HUES64 (cell line): ENCODE data around the gene CDH23.

Experiments
- H3K27ac ChIP-seq: 2 replicates; pipeline ENCODE4 v1.7.0; 2013; ENCODE audit warnings: low read depth, low read length, inconsistent platforms
- H3K27me3 ChIP-seq: 2 replicates; pipeline ENCODE4 v1.6.1; 2013; ENCODE audit warnings: mild to moderate bottlenecking, low read length; ENCODE audit not compliant: insufficient read depth
- H3K36me3 ChIP-seq: 2 replicates; pipeline ENCODE4 v1.6.1; 2013; ENCODE audit warnings: mild to moderate bottlenecking, low read length; ENCODE audit not compliant: insufficient read depth
- H3K4me1 ChIP-seq: 2 replicates; pipeline ENCODE4 v1.6.1; 2013; ENCODE audit warnings: mild to moderate bottlenecking, low read length, moderate library complexity; ENCODE audit not compliant: insufficient read depth
- H3K4me3 ChIP-seq: 2 replicates; pipeline ENCODE4 v1.5.1; 2013; ENCODE audit warnings: mild to moderate bottlenecking, low read length, moderate library complexity
- H3K9ac ChIP-seq: 2 replicates; pipeline ENCODE4 v1.6.1; 2013; ENCODE audit warnings: mild to moderate bottlenecking, low read depth, low read length
- H3K9me3 ChIP-seq: 2 replicates; pipeline ENCODE4 v1.6.1; 2013; ENCODE audit warnings: low read depth, low read length; ENCODE audit not compliant: insufficient read depth
- WGBS: fragments of 150-250, 120-280 bp; methylation state at CpG from one replicate; pipeline ENCODE4 v1.1.7; 2013; ENCODE audit warnings: missing lambda C conversion rate; 5-methylcytosine and 5-hydroxymethylcytosine counted together

Gene CDH23

DNA sequence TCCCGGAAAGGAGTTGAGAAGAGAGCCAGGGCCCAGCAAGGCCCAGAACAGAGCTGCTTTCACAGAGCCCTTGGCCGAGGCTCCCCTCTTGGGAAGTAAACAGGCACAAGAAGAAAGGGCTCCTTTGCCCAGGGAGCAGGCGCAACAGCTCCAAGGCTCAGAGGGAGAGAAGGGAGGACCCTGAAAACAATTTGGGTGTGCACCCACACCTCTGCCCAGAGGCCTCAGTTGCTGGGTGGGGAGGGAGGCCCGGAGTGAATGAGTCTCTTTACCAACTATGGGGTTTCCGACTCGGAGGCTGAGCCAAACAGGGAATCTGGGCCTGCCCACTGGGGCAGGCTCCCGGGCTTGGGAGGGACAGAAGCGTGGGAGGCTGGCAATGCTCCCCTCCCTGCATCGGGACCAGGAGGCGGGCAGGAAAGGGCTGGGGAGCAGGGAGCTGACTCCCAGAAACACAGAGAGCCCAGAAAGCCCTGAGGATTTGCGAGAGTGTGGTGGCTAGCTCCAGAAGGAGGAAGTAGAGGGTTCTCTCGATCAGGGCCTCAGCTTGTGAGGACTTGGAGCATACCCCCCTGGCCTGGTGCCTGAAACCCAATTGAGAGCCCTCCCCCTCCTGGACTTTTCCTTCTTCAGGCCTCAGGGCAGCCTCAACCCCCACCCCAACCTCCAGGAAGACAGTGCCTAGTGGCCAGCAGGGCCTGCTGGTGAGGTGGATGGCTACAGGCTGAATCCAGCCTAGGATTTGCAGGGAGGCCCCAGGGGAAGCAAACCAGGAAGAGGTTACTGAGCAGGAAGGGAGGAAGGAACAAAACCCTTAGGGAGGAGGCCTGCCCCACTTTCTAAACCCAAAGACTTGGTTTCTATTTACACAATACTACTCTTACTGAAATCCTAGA is 316.7 kb downstream of the CDH23 start:
- 74% methylated on average over 12 of the region's 12 CpGs for WGBS
- H3K9me3 ChIP-seq, result no peaks in the 10 kb centered on the region
- no peaks in the 10 kb centered on the region for H3K27me3 ChIP-seq
- H3K4me1 ChIP-seq, result peaks cover 14% of the 10 kb centered on the region; the same call in 1 of the 2 replicates
- H3K27ac ChIP-seq, result peak overlapping the region; percentile 1; the same call in 1 of the 2 replicates
- H3K36me3 ChIP-seq, result no peaks in the 10 kb centered on the region
- H3K4me3 ChIP-seq, result no peak overlapping the region
- no peak overlapping the region; the same call in 1 of the 2 replicates for H3K9ac ChIP-seq

DNA sequence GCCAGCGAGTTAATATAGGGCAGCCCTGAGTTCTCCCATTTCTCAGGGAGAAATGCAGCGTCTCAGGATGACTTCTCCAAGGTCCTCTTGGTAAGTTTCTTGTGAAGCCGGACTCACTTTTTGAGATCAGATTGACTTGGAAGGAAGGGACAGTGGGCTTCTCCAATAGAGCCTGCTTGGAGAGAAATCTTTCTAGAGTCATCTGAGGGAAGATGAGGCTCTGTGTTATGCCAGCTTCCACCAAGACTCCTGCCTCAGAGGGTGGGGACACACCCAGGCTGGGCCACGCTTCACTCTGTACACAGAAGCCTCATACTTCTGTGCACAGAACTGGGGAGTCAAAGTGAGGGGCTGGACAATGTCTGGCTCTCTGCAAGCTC is 317.3 kb downstream of the CDH23 start:
- Histone ChIP-seq H3K27me3 (no peaks in the 10 kb centered on the region), H3K9ac (no peak overlapping the region), H3K36me3 (no peaks in the 10 kb centered on the region), H3K4me1 (peaks cover 14% of the 10 kb centered on the region; the same call in 1 of the 2 replicates), H3K9me3 (no peaks in the 10 kb centered on the region), H3K4me3 (no peak overlapping the region), H3K27ac (no peak overlapping the region)
- 92% methylated on average over 4 of the region's 4 CpGs for WGBS

DNA sequence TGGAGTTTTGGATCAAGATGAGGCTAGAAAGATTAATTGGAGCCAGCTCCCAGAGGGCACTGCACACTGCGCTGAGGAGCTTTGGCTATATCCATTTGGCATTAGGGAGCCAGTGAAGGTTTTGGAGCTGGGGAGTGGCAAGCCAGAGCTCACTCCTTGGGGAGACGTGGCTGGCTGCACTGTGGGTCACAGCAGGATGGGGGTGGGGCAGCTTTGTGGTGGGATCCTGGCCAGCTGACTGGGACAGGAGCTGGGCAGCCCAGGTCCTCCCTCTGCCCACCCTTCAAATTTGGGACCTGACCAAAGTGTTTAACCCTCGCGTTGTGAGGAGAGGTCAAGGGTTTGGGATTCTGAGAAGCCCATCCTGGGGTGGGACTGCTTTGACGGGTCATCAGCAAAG is 317.9 kb downstream of the CDH23 start:
- Histone ChIP-seq H3K9ac (no peak overlapping the region), H3K36me3 (no peaks in the 10 kb centered on the region), H3K27ac (no peak overlapping the region), H3K27me3 (no peaks in the 10 kb centered on the region), H3K4me1 (peaks cover 18% of the 10 kb centered on the region; the same call in 1 of the 2 replicates), H3K9me3 (no peaks in the 10 kb centered on the region), H3K4me3 (no peak overlapping the region)
- 87% methylated on average over 4 of the region's 5 CpGs for WGBS

DNA sequence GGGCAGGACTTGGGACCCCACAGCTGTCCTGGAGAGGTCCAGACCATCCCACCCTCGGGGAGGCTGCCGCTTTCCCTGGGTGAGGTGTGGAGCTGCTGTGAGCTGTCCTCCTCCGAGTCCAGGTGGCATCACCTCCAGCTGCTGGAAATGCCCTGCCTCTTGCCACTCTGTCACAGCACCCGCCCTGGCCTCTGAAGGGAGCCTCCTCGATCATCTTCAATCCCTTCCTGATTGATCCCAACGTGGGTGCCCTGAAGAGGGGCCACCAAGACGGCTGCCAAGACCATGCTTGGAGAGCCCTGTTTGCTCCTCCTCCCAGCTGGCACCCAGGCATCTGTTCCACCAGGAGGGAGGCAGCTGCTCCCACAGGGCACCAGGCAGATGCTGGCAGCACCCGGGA is 318.3 kb downstream of the CDH23 start:
- 90% methylated on average over 8 of the region's 8 CpGs for WGBS
- no peak overlapping the region for H3K4me3 ChIP-seq
- H3K27me3 ChIP-seq, result no peaks in the 10 kb centered on the region
- peaks cover 19% of the 10 kb centered on the region; the same call in 1 of the 2 replicates for H3K4me1 ChIP-seq
- no peak overlapping the region for H3K27ac ChIP-seq
- H3K9me3 ChIP-seq, result no peaks in the 10 kb centered on the region
- H3K9ac ChIP-seq, result no peak overlapping the region
- no peaks in the 10 kb centered on the region for H3K36me3 ChIP-seq

DNA sequence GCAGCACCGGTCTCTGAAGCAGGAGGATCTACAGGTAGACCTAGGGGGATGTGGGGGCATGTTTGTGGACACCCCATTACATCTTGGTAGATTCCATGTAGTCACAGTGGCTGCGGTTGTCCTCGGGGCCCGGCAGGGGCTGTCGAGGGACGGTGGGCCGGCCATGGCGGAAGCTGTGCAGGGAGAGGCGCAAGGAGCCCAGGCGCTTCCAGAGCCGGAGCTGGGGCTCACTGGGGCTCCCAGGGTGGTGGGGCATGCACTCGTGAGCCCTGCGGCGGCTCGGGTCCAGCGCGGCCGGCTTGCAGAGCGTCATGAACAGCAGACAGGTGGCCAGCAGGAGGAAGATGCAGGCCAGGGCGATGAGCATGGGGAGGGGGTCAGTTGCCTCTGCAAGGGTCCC is 319.1 kb downstream of the CDH23 start:
- Histone ChIP-seq H3K4me3 (no peak overlapping the region), H3K36me3 (no peaks in the 10 kb centered on the region), H3K27ac (no peak overlapping the region), H3K27me3 (peaks cover 6% of the 10 kb centered on the region; the same call in 1 of the 2 replicates), H3K4me1 (peaks cover 19% of the 10 kb centered on the region; the same call in 1 of the 2 replicates), H3K9ac (no peak overlapping the region), H3K9me3 (no peaks in the 10 kb centered on the region)
- 94% methylated on average over 20 of the region's 20 CpGs for WGBS

DNA sequence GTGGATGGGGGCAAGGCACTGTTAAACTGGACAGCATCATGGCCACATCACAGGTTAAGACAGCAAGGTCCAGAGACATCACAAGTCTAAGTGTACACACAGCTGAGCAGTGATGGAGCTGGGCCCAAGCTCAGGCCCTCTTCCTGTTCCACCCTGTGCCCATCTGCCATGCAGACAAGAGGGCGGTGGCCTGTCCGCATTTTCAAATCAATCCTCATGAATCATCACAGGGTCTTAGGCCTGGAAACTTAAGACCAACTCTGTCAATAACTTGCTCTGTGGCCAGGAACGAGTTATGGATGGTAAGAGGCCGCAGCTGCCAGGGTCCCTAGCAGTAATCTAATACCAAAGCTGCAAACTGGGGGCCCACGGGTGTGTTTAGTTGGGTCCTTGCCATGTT is 319.7 kb downstream of the CDH23 start:
- no peaks in the 10 kb centered on the region for H3K9me3 ChIP-seq
- H3K9ac ChIP-seq, result no peak overlapping the region
- no peak overlapping the region for H3K4me3 ChIP-seq
- H3K36me3 ChIP-seq, result no peaks in the 10 kb centered on the region
- peaks cover 19% of the 10 kb centered on the region; the same call in 1 of the 2 replicates for H3K4me1 ChIP-seq
- 96% methylated on average over 4 of the region's 5 CpGs for WGBS
- peaks cover 8% of the 10 kb centered on the region; the same call in 1 of the 2 replicates for H3K27me3 ChIP-seq
- no peak overlapping the region for H3K27ac ChIP-seq

DNA sequence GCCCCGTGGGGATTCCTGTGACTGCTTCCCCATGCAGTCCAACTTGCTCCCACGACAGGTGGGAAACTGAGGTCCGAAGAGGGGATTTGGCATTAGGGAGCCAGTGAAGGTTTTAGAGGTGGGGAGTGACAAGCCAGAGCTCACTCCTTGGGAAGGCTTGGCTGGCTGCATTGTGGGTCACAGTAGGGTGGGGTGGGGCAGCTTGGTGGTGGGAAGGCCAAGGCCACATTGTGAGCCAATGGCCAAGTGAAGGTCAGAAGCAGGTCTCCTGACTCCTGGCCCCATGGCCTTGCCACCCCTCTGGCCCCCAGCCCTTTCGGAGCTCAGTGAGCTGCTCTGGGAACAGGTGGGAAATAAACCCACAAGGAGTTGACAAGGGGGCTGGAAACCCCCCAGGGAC is 320.3 kb downstream of the CDH23 start:
- H3K4me3 ChIP-seq, result no peak overlapping the region
- H3K27me3 ChIP-seq, result peaks cover 8% of the 10 kb centered on the region; the same call in 1 of the 2 replicates
- no peaks in the 10 kb centered on the region for H3K36me3 ChIP-seq
- H3K9me3 ChIP-seq, result no peaks in the 10 kb centered on the region
- H3K4me1 ChIP-seq, result peaks cover 19% of the 10 kb centered on the region; the same call in 1 of the 2 replicates
- no peak overlapping the region for H3K9ac ChIP-seq
- WGBS, result 96% methylated on average over 4 of the region's 4 CpGs
- H3K27ac ChIP-seq, result no peak overlapping the region

DNA sequence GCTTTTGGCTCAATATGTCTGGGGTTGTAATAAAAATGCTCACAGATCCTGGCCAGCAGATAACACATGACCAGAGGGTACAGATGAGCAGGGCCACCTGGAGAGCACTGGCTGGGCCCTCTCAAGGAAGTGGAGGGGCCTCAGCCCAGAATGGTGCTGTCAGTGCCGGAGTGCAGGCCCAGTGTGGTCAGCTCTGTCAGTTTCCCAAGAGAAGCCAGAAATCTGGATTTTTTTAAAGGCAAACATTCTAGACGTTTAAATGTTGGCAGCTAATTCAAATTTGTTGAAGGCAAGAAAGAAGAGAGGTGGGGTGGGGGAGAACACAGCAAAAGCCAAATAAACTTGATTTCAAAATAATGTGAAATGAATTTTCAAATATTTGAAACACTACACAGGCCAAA is 320.8 kb downstream of the CDH23 start:
- Histone ChIP-seq H3K9ac (no peak overlapping the region), H3K27ac (no peak overlapping the region)
- 91% methylated on average over 2 of the region's 2 CpGs for WGBS

DNA sequence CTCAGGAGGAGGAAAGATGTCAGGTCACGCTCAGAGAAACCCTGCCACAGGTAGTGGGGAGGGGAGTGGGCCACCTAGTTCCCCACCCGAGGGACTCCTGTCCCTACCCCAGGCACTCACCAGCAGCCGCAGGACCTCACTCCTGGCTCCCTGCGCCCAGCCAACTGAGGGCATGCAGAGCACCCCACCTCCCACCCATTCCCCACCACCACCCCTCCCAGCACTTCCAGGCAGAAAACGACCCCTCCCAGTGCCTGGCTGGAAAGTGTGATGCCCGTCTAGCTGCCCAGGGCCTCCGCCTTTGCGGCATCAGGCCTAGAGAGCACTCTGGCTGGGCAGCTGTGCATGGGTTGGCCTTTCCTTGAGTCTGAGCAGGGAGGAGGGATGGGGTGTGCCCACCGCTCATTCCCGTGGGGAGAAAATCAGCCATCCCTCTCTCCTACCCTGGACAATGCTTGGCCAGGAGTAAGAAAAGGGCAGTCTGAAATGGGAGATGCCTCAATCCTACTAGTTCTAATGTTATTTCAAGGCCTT is 321.5 kb downstream of the CDH23 start:
- Histone ChIP-seq H3K4me3 (no peak overlapping the region), H3K4me1 (peaks cover 15% of the 10 kb centered on the region; the same call in 1 of the 2 replicates), H3K36me3 (no peaks in the 10 kb centered on the region), H3K9me3 (no peaks in the 10 kb centered on the region), H3K9ac (no peak overlapping the region; the same call in 1 of the 2 replicates), H3K27ac (no peak overlapping the region), H3K27me3 (peaks cover 8% of the 10 kb centered on the region; the same call in 1 of the 2 replicates)
- 90% methylated on average over 10 of the region's 10 CpGs for WGBS

More for the DNA sequence above, 320.8 kb downstream of the CDH23 start:
- Histone ChIP-seq H3K9me3 (no peaks in the 10 kb centered on the region), H3K4me1 (peaks cover 19% of the 10 kb centered on the region; the same call in 1 of the 2 replicates), H3K4me3 (no peak overlapping the region), H3K36me3 (no peaks in the 10 kb centered on the region), H3K27me3 (peaks cover 8% of the 10 kb centered on the region; the same call in 1 of the 2 replicates)

DNA sequence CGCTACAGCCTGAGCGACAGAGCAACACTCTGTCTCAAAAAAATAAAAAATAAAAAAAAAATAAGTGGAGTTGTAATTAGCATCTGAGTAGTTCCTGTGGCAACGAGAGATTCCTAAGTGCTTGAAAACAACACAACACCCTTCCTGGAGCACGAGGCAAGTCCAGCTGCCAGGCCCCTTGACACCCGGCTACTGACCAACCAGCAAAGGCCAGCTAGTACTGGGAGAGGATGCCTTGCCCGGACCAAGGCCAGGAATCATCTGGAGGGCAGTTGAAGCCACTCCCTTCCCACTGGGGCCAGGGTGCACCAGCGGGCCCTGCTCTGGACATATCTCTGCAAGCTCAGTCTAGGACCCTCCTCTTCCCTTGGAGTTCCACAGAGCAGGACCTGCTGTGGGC is 322.3 kb downstream of the CDH23 start:
- H3K27ac ChIP-seq, result no peak overlapping the region
- peaks cover 8% of the 10 kb centered on the region; the same call in 1 of the 2 replicates for H3K27me3 ChIP-seq
- H3K4me3 ChIP-seq, result no peak overlapping the region
- 0 out of 2 replicates have a peak, but pooled peaks cover 7% of the 10 kb centered on the region for H3K4me1 ChIP-seq
- no peaks in the 10 kb centered on the region for H3K36me3 ChIP-seq
- H3K9me3 ChIP-seq, result no peaks in the 10 kb centered on the region
- H3K9ac ChIP-seq, result no peak overlapping the region
- WGBS, result 82% methylated on average over 5 of the region's 7 CpGs
